HG02623 (cell line): ENCODE results near the gene ITGAL.
"Not testable (repeated sequence)": the region's sequence is repeated elsewhere in the genome, so short reads cannot be mapped to it uniquely, and the experiment has no call there.

Experiments
- ATAC-seq: cut with Tn5 transposase; IDR thresholded peaks from one replicate; pipeline ENCODE4 v1.9.1; 2021; ENCODE audit warnings: moderate library complexity; ENCODE audit not compliant: unreplicated experiment

The ITGAL gene

GRCh38 chr16:30491744-30492308 lies 19.3 kb downstream of the ITGAL start:
- ATAC-seq = no peak

GRCh38 chr16:30493941-30494488 lies 21.5 kb downstream of the ITGAL start:
- ATAC-seq = no peak

DNA sequence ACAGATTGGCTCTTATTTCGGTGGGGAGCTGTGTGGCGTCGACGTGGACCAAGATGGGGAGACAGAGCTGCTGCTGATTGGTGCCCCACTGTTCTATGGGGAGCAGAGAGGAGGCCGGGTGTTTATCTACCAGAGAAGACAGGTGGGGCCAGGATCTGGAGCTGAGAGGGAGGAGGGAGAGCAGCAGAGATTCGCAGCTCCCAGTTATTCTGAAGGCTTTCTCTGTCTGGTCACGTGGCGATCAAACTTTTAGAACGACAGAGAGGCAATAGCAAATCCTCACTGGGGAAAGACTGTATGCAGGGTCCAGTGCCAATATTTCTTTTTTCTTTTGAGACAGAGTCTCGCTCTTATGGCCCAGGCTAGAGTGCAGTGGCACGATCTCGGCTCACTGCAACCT lies 22.2 kb downstream of the ITGAL start:
- no peak for ATAC-seq

DNA sequence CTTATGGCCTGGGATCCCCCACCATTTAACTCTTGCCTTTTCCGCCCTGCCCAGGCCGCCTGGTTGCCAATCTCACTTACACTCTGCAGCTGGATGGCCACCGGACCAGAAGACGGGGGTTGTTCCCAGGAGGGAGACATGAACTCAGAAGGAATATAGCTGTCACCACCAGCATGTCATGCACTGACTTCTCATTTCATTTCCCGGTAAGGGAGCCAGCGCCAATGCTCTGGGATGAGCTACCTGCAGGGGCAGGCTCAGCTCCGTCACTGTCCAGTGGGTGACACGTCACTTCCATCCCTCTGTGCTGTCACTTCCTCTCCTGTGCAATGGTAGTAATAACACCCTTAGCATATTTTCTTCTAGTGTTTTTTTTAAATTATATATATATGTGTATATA lies 26.7 kb downstream of the ITGAL start:
- no peak for ATAC-seq

- no peak for ATAC-seq
Observed at GRCh38 chr16:30503403-30504296, 31.1 kb downstream of the ITGAL start.

- no peak for ATAC-seq
Observed at GRCh38 chr16:30509081-30509765, 36.7 kb downstream of the ITGAL start.

- no peak for ATAC-seq
Observed at GRCh38 chr16:30510376-30510938, 37.9 kb downstream of the ITGAL start.

DNA sequence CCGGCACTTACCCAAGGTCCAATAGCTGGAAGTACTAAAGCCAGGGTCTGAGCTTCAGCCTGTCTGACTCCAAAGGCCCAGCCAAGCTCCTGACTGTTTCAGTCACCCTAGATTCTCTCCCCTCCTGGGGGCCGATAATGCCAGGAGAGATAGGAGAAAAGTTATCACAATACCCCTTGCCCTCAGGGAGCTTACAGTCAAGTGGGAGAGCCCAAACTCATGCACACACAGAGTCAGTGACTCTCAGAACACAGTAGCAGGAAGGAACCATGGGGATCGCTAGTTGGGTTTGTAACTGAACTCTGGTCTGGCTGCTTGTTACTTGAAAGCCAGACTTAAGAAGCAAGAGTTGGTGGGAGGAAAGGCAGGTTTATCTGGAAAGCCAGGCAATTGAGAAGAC lies 39.0 kb downstream of the ITGAL start:
- ATAC-seq = no peak

DNA sequence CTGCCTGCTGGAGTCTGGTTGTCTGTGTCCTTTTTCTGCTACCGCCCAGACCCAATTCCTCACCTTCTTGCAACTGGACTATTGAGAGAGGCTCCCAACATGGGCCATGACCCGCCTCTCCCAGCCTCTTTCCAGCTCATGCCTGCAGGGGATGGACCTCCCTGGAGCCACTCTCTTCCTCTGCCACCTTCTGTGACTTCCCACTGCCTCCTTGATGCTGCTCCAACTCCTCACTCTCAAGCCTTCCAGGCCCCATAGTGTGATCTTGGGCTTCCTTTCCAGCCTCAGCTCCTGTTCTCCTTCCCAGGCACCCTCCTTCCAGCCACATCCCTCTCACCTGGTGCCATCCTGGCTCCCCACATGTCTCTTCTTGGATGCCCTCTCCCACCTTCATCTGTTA lies 42.7 kb downstream of the ITGAL start:
- no peak for ATAC-seq

DNA sequence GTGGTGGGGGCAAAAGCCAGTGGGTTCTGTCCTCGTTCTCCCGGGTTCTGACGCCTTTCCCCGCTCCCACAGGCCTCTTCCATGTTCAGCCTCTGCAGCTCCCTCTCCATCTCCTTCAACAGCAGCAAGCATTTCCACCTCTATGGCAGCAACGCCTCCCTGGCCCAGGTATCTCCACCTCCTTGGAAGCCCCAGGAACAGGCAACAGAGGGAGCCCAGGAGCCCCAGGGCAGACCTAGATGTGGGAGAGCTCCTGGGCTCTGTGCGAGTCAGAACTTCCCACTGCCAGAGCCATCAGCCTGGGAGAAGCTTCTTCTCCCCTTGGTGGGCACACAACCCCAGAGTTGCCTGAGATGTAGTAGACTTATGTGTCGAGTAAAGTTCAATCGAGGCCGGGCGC lies 46.0 kb downstream of the ITGAL start:
- no peak for ATAC-seq

DNA sequence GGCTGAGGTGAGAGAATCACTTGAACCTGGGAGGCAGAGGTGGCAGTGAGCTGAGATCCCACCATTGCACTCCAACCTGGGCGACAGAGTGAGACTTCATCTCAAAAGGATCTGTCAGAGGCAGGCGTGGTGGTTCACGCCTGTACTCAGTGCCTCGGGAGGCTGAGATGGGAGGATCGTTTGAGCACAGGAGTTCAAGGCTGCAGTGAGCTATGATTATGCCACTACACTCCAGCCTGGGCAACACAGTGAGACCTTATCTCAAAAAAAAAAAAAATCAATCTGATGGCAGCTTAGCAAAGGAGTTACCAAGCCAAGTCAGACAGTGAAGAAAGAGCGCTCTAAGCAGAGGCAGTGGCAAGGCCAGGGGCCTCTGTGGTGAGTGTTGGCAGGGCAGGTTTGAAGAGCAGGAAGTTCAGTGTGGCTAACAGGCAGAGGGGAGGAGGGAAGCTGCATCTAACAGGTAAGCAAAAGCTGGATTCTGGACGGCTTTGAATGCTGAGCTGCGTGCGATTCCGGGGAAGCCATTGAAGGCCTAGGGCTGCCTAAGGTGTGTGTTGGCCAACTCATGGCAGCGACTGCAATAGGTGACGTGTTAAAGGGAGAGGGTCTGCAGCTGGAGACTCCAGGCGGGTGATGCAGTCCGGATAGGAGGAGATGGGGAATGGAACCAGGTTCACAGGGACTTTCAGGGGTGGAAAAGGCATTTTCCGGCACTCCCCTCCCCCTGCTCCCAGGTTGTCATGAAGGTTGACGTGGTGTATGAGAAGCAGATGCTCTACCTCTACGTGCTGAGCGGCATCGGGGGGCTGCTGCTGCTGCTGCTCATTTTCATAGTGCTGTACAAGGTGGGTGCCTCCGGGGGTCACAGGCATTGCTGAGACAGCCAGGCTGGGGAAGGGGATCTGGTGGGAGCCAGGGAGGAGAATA lies 46.8 kb downstream of the ITGAL start:
- no peak for ATAC-seq

DNA sequence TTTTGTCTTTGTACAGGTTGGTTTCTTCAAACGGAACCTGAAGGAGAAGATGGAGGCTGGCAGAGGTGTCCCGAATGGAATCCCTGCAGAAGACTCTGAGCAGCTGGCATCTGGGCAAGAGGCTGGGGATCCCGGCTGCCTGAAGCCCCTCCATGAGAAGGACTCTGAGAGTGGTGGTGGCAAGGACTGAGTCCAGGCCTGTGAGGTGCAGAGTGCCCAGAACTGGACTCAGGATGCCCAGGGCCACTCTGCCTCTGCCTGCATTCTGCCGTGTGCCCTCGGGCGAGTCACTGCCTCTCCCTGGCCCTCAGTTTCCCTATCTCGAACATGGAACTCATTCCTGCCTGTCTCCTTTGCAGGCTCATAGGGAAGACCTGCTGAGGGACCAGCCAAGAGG lies 48.9 kb downstream of the ITGAL start:
- no peak for ATAC-seq

DNA sequence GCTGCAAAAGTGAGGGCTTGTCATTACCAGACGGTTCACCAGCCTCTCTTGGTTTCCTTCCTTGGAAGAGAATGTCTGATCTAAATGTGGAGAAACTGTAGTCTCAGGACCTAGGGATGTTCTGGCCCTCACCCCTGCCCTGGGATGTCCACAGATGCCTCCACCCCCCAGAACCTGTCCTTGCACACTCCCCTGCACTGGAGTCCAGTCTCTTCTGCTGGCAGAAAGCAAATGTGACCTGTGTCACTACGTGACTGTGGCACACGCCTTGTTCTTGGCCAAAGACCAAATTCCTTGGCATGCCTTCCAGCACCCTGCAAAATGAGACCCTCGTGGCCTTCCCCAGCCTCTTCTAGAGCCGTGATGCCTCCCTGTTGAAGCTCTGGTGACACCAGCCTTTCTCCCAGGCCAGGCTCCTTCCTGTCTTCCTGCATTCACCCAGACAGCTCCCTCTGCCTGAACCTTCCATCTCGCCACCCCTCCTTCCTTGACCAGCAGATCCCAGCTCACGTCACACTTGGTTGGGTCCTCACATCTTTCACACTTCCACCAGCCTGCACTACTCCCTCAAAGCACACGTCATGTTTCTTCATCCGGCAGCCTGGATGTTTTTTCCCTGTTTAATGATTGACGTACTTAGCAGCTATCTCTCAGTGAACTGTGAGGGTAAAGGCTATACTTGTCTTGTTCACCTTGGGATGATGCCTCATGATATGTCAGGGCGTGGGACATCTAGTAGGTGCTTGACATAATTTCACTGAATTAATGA lies 49.5 kb downstream of the ITGAL start:
- ATAC-seq = no peak

DNA sequence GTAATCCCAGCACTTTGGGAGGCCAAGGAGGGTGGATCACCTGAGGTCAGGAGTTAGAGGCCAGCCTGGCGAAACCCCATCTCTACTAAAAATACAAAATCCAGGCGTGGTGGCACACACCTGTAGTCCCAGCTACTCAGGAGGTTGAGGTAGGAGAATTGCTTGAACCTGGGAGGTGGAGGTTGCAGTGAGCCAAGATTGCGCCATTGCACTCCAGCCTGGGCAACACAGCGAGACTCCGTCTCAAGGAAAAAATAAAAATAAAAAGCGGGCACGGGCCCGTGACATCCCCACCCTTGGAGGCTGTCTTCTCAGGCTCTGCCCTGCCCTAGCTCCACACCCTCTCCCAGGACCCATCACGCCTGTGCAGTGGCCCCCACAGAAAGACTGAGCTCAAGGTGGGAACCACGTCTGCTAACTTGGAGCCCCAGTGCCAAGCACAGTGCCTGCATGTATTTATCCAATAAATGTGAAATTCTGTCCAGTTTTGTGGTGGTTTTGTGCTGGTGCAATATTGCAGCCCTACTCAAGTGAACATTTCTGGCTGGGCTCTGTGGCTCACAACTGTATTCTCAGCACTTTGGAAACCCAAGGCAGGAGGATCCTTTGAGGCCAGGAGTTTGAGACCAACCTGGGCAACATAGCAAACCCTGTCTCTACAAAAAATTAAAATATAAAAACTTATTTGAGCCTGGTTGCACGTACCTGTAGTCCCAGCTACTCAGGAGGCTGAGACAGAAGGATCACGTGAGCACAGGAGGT lies 50.3 kb downstream of the ITGAL start:
- not testable (repeated sequence) for ATAC-seq

DNA sequence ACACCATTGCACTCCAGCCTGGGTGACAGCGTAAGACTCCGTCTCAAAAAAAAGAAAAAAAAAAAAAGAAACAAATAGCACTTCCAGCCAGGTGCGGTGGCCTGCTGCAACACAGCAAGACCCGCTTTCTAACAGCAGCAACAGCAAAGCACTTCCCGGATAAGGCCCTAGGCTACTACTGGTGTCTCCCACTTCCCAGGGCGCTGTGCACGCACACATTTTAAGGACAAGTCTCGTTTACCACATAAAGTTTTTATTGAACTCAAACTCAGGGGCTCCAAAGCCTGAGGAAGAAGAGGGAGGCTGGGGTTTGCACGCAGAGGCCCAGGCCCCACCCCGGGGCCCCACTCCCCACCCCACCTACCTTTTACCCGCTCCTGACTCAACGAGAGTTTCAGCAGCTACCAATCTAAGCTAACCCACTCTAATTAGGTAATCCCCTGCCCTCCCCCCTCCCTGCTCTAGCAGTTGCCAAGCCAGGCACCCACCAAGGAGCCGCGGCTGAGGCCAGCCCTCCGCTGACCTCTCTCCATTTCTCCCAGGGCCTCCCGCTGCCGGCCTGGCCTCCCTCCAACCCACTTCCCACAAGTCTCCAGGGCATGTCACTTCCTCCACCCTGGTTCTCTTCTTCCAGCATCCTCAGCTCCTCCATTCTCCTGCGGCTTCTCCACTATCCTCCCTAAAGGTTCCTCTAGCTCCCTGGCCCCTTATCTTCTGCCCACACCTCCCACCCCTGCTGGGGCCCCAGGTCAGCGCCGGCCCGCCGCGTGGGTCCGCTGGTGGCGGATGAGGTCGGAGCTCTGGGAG lies 51.4 kb downstream of the ITGAL start:
- no peak for ATAC-seq

DNA sequence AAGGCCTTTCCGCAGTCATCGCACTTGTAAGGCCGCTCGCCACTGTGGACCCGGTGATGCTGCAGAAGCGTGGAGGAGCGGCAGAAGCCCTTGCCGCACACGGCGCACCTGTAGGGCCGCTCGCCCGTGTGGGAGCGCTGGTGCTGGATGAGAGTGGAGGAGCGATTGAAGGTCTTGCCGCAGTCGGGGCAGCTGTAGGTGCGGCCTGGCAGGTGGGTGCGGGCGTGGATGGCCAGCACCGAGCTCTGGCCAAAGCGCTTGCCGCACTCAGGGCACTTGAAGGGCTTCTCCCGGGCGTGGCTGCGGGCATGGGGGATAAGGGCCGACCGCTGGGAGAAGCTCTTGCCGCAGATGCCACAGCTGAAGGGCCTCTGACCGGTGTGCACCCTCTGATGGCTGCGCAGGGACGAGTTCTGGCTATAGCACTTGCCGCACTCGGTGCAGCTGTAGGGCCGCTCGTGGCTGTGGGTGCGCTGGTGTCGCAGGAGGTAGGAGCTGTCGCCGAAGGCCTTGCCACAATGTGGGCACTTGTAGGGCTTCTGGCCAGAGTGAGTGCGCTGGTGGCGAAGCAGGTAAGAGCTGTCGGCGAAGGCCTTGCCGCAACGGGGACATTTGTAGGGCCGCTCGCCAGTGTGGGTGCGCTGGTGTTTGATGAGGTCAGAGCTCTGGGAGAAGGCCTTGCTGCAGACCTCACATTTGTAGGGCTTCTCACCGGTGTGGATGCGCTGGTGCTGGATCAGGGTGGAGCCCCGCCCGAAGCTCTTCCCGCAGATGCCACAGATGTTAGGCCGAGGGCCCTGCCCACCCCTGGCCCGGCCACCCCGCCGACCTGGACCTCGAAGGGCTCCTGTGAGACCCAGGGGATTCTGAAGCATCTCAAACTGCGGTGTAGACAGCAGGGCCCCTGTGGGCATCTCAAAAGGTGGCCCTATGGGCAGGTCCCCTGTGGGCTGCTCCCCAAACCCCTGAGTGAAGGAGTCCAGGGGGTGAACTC lies 52.3 kb downstream of the ITGAL start:
- no peak for ATAC-seq

DNA sequence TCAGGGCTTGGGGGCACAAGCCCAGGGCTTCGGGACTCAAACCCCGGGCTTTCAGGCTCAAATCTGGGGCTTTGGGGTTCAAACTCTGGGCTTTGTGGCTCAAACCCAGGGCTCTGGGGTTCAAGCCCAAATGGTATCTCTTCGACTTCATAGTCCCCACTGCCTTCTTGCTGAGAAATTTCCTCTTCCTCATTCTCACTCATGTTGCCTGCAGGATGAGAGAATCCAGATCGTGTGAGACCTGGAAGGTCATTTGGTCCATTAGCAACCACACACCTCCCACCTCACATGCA lies 53.2 kb downstream of the ITGAL start:
- no peak for ATAC-seq
